Left kidney (tissue), 2 donors: ENCODE results near the gene LY6G6D. TPM values are rescaled to one million over a fixed set of nuclear protein-coding genes. Genes with fewer than 3 reads are reported as not detected.

Experiments used
- DNase-seq: peaks from one replicate; pipeline ENCODE4 v3.0.0-alpha.2; 2013
- polyA plus RNA-seq: library from polyadenylated mRNA; unstranded; fragments of 120-200 nt; gene quantifications from one replicate; pipeline ENCODE4 v1.2.1, GENCODE V29; 2013; ENCODE audit not compliant: insufficient read length

Gene LY6G6D
- polyA plus RNA-seq, 1 donor = not detected

DNA sequence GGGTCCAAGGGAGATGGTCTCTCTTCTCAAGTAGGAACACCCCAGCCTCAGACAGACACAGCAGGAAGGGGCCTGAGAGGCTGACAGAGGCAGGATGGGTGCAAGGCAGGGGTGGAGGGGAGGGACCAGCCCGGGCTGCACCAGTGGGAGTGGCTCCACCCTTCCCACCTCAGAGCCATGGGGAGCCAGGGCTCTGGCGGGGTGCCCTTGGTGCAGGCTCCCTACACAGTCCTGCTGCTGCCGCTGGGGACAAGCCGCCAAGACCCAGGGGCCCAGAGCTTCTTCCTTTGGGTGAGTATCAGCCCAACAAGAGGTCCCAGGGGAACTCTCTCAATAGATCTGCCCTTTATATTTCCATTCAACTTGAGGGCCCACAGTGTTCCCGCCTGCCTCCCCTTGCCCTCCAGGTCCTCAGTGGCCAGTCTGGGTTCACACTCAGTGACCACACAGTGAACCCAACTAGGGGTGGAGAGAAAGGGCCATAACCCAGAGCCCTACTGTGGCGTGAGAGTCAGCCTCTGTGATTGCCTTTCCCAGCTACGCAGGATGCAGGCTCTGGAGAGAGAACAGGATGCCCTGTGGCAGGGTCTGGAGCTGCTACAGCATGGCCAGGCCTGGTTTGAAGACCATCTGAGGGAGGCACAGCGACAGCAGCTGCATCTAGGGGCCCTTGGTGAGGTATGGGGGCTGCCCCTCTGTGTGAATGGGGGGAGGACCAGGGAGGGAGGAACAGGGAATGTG lies 47.9 kb downstream of the LY6G6D start:
- no peak for DNase-seq

GRCh38 chr6:31763619-31763940 lies 48.4 kb downstream of the LY6G6D start:
- DNase-seq = peak; percentile 40

- DNase-seq = no peak
Measured at GRCh38 chr6:31764198-31764597, 49.0 kb downstream of the LY6G6D start.

DNA sequence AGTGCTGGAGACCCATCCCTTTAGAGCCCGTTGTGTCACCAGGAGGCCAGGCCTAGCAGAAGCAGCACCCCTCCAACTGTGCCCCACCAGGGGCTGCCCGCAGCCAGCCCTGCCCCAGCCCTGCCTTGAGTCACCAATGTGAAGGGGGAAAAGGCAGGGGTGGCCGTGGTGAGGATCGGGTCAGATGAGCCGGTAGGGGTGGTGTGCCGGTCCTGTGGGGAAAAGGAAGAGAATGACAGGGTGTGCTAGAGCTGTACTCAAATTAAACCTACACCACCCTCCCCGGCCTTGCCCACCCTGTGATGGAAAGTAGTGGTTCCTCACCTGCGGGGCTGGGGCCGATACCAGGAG lies 50.4 kb downstream of the LY6G6D start:
- no peak for DNase-seq

DNA sequence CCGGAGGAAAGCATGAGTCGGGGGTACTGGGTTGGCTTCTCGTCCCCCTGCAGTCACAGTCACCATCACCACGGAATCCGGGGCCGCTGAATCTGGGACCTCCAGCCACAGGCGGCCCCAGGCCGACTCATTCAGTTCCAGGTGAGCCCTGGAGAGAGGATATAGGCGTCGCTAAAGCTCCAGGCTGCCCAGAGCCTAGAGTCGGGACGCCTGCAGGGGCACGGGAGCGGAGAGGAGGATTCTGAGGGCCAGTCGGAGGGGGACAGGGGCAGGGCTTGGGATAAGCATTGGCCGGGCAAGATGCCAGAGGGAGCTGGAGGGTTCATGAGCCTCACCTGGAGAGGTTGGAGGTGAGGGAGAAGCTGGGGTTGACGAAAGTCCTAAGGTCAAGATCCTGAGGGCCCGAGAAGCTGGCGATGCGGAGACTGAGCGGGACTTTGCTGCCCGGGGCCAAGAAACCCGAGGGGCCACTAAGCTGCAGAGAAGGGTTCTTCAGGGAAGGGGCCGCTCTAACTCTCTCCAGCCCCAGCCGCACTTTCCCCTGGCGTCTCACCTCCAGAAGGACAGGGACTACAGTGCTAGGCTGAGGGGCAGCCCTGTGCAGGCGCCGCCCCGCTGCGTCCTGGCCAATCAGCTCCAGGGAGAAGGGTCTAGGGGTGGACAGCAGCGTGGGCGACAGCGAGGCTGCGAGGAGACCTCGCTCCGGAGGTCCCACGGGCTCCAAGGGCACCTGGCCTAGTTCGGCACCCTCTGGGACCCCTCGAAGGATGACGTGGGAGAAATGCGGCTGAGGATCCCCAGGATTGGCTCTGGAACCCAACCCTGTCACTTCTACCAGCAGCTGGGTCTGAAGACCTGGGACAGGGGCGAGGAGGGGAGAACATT lies 51.0 kb downstream of the LY6G6D start:
- DNase-seq = peak; percentile 34

DNA sequence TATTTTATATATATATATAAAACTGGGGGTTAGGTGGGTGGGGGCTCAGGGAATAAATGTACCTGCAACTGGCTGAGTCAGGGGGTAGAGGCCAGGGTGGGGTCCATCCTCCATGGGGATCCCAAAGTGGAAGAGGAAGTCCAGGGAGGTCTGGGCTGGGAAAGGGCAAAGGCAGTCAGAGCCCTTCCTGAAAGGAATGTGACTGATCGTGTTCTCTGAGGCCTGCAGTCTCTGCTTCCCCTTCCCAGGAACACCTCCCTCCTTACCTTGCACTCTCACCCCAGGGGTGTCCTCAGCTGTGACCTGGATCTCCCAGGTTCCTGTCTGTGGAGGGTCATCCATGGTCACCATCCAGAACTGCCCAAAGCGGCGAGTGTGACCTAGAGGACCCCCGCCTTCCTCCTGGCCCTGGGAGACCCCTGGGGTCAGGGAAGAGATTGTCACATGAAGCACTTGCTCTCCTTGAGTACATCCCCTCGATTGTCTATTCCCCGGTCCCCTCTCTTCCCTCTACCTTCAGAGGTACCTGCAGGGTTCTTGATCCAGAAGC lies 52.0 kb downstream of the LY6G6D start:
- no peak for DNase-seq

Other genes with a start within 250 kb of the LY6G6D start
- gene MICB, start 217.2 kb upstream of the LY6G6D start, polyA plus RNA-seq = 2.1 TPM
- 11.9 TPM for gene MCCD1, start 186.4 kb upstream of the LY6G6D start, polyA plus RNA-seq
- gene DDX39B, start 173.3 kb upstream of the LY6G6D start, polyA plus RNA-seq = 785 TPM
- 8.6 TPM for gene ATP6V1G2, start 168.7 kb upstream of the LY6G6D start, polyA plus RNA-seq
- 15.7 TPM for gene NFKBIL1, start 167.7 kb upstream of the LY6G6D start, polyA plus RNA-seq
- gene LTA, start 143.1 kb upstream of the LY6G6D start, polyA plus RNA-seq = 0.40 TPM
- gene TNF, start 139.8 kb upstream of the LY6G6D start, polyA plus RNA-seq = 0.17 TPM
- 0.91 TPM for gene LTB, start 132.9 kb upstream of the LY6G6D start, polyA plus RNA-seq
- gene LST1, start 129.1 kb upstream of the LY6G6D start, polyA plus RNA-seq = 2.6 TPM
- not detected for gene NCR3, start 122.3 kb upstream of the LY6G6D start, polyA plus RNA-seq
- 60.5 TPM for gene AIF1, start 100.1 kb upstream of the LY6G6D start, polyA plus RNA-seq
- gene PRRC2A, start 94.6 kb upstream of the LY6G6D start, polyA plus RNA-seq = 184 TPM
- 242 TPM for gene BAG6, start 62.7 kb upstream of the LY6G6D start, polyA plus RNA-seq
- 95.0 TPM for gene APOM, start 59.5 kb upstream of the LY6G6D start, polyA plus RNA-seq
- 18.2 TPM for gene C6orf47, start 54.6 kb upstream of the LY6G6D start, polyA plus RNA-seq
- gene GPANK1, start 50.4 kb upstream of the LY6G6D start, polyA plus RNA-seq = 27.5 TPM
- gene CSNK2B, start 49.3 kb upstream of the LY6G6D start, polyA plus RNA-seq = 237 TPM
- 31.1 TPM for gene LY6G5B, start 45.4 kb upstream of the LY6G6D start, polyA plus RNA-seq
- 2.7 TPM for gene LY6G5C, start 34.3 kb upstream of the LY6G6D start, polyA plus RNA-seq
- gene ABHD16A, start 12.0 kb upstream of the LY6G6D start, polyA plus RNA-seq = 60.7 TPM
- 0.32 TPM for gene LY6G6F, start 8.5 kb upstream of the LY6G6D start, polyA plus RNA-seq
- gene LY6G6C, start 6.4 kb downstream of the LY6G6D start, polyA plus RNA-seq = 1.1 TPM
- 1.7 TPM for gene MPIG6B, start 8.0 kb downstream of the LY6G6D start, polyA plus RNA-seq
- gene DDAH2, start 14.0 kb downstream of the LY6G6D start, polyA plus RNA-seq = 148 TPM
- 268 TPM for gene CLIC1, start 21.2 kb downstream of the LY6G6D start, polyA plus RNA-seq
- 62.2 TPM for gene MSH5, start 24.7 kb downstream of the LY6G6D start, polyA plus RNA-seq
- gene SAPCD1, start 47.3 kb downstream of the LY6G6D start, polyA plus RNA-seq = 16.0 TPM
- gene VWA7, start 62.0 kb downstream of the LY6G6D start, polyA plus RNA-seq = 8.5 TPM
- 69.7 TPM for gene VARS1, start 80.4 kb downstream of the LY6G6D start, polyA plus RNA-seq
- 71.7 TPM for gene LSM2, start 91.6 kb downstream of the LY6G6D start, polyA plus RNA-seq
- gene HSPA1L, start 99.9 kb downstream of the LY6G6D start, polyA plus RNA-seq = 3.8 TPM
- 72.3 TPM for gene HSPA1A, start 100.2 kb downstream of the LY6G6D start, polyA plus RNA-seq
- gene HSPA1B, start 112.4 kb downstream of the LY6G6D start, polyA plus RNA-seq = 112 TPM
- 66.3 TPM for gene NEU1, start 147.5 kb downstream of the LY6G6D start, polyA plus RNA-seq
- 52.6 TPM for gene SLC44A4, start 163.6 kb downstream of the LY6G6D start, polyA plus RNA-seq
- gene EHMT2, start 182.3 kb downstream of the LY6G6D start, polyA plus RNA-seq = 84.3 TPM
- 23.1 TPM for gene ZBTB12, start 186.7 kb downstream of the LY6G6D start, polyA plus RNA-seq
- 3.9 TPM for gene C2, start 212.4 kb downstream of the LY6G6D start, polyA plus RNA-seq
- 10.7 TPM for gene CFB, start 230.7 kb downstream of the LY6G6D start, polyA plus RNA-seq
- gene NELFE, start 243.6 kb downstream of the LY6G6D start, polyA plus RNA-seq = 89.9 TPM
- 60.8 TPM for gene SKIC2, start 243.8 kb downstream of the LY6G6D start, polyA plus RNA-seq